ENCODE measurements around the gene MPZL1. TPM values are rescaled to one million over a fixed set of nuclear protein-coding genes. Genes with fewer than 3 reads are reported as not detected.
A peak's percentile ranks its signal among the peaks of the same experiment; 100 is the strongest.
"Not testable (repeated sequence)": the region's sequence is repeated elsewhere in the genome, so short reads cannot be mapped to it uniquely, and the experiment has no call there.

MPZL1 gene
- total and polyA plus RNA-seq, 5 donors: 20.4 to 73.7 (median 58.5) TPM

GRCh38 chr1:167719715-167720421 lies 1.9 kb upstream of the MPZL1 start:
- H3K27me3 ChIP-seq (ENCODE audit: control insufficient read depth, insufficient read depth); DNase-seq; ATAC-seq; H3K4me1 ChIP-seq (ENCODE audit: control insufficient read depth, insufficient read depth, low read length); H3K27ac ChIP-seq (ENCODE audit: low read length); H3K9me3 ChIP-seq (ENCODE audit: control insufficient read depth, low read length); H3K4me3 ChIP-seq (ENCODE audit: low read length): not testable (repeated sequence)
- intact Hi-C loops (cut with DNase I): loop anchor here in 3 of 4 donors (5.0 to 10.0 kb wide), 4 partner anchors 77 to 217 kb away; partner anchors contain the start of genes DCAF6 (in 2 of the 3) and MPC2 (in 2 of the 3)
- 90% methylated on average over 25 of the region's 25 CpGs for WGBS

- intact Hi-C loops (cut with DNase I): loop anchor here in 3 of 4 donors (5.0 to 10.0 kb wide), 4 partner anchors 76 to 216 kb away; partner anchors contain the start of genes DCAF6 (in 2 of the 3) and MPC2 (in 2 of the 3)
- peak; percentile 38 to 76 (median 58) for DNase-seq
- whole genome bisulfite sequencing: 10% methylated on average over 13 of the region's 13 CpGs
Observed at GRCh38 chr1:167720965-167721616, 691 bp upstream of the MPZL1 start.

GRCh38 chr1:167722152-167722869 lies 529 bp downstream of the MPZL1 start:
- peak overlapping the region; percentile 72 for H3K4me3 ChIP-seq (ENCODE audit: low read length)
- ATAC-seq: peak; percentile 63 to 71
- intact Hi-C loops (cut with DNase I): loop anchor here in 3 of 4 donors (5.0 to 10.0 kb wide), 4 partner anchors 75 to 215 kb away; partner anchors contain the start of genes DCAF6 (in 2 of the 3) and MPC2 (in 2 of the 3)
- peaks cover 10% of the 10 kb centered on the region for H3K4me1 ChIP-seq (ENCODE audit: control insufficient read depth, insufficient read depth, low read length)
- peak in 1 of 3 donors; percentile 33 for DNase-seq
- WGBS: 2% methylated on average over 52 of the region's 52 CpGs
- no peaks in the 10 kb centered on the region for H3K27me3 ChIP-seq (ENCODE audit: control insufficient read depth, insufficient read depth)
- peak overlapping the region; percentile 74 for H3K27ac ChIP-seq (ENCODE audit: low read length)
- no peaks in the 10 kb centered on the region for H3K9me3 ChIP-seq (ENCODE audit: control insufficient read depth, low read length)

More at GRCh38 chr1:167720965-167721616, 691 bp upstream of the MPZL1 start:
- Histone ChIP-seq H3K27ac (ENCODE audit: low read length) (peak overlapping the region; percentile 80), H3K4me1 (ENCODE audit: control insufficient read depth, insufficient read depth, low read length) (peaks cover 10% of the 10 kb centered on the region), H3K9me3 (ENCODE audit: control insufficient read depth, low read length) (no peaks in the 10 kb centered on the region), H3K27me3 (ENCODE audit: control insufficient read depth, insufficient read depth) (no peaks in the 10 kb centered on the region), H3K4me3 (ENCODE audit: low read length) (peak overlapping the region; percentile 72)
- peak; percentile 40 to 65 for ATAC-seq

- Histone ChIP-seq H3K4me1 (ENCODE audit: control insufficient read depth, insufficient read depth, low read length) (peaks cover 10% of the 10 kb centered on the region), H3K9me3 (ENCODE audit: control insufficient read depth, low read length) (no peaks in the 10 kb centered on the region), H3K27ac (ENCODE audit: low read length) (no peak overlapping the region), H3K4me3 (ENCODE audit: low read length) (peak overlapping the region; percentile 72), H3K27me3 (ENCODE audit: control insufficient read depth, insufficient read depth) (no peaks in the 10 kb centered on the region)
- ATAC-seq: no peak
- 30% methylated on average over 4 of the region's 4 CpGs for WGBS
- no peak for DNase-seq
- intact Hi-C loops (cut with DNase I): loop anchor here in 3 of 4 donors (5.0 to 10.0 kb wide), 4 partner anchors 74 to 214 kb away; partner anchors contain the start of genes DCAF6 (in 2 of the 3) and MPC2 (in 2 of the 3)
Observed at GRCh38 chr1:167722870-167723251, 1.1 kb downstream of the MPZL1 start.

GRCh38 chr1:167723707-167724323 lies 2.0 kb downstream of the MPZL1 start:
- DNase-seq: no peak
- Histone ChIP-seq H3K27ac (ENCODE audit: low read length) (no peak overlapping the region), H3K4me3 (ENCODE audit: low read length) (peak overlapping the region; percentile 72), H3K9me3 (ENCODE audit: control insufficient read depth, low read length) (no peaks in the 10 kb centered on the region), H3K27me3 (ENCODE audit: control insufficient read depth, insufficient read depth) (no peaks in the 10 kb centered on the region), H3K4me1 (ENCODE audit: control insufficient read depth, insufficient read depth, low read length) (peaks cover 10% of the 10 kb centered on the region)
- no peak for ATAC-seq
- WGBS: 73% methylated on average over 2 of the region's 2 CpGs
- intact Hi-C loops (cut with DNase I): loop anchor here in 3 of 4 donors (5.0 to 10.0 kb wide), 4 partner anchors 73 to 213 kb away; partner anchors contain the start of genes DCAF6 (in 2 of the 3) and MPC2 (in 2 of the 3)

- no peak for DNase-seq
- H3K27me3 ChIP-seq (ENCODE audit: control insufficient read depth, insufficient read depth): no peaks in the 10 kb centered on the region
- H3K27ac ChIP-seq (ENCODE audit: low read length): peak overlapping the region; percentile 46
- WGBS: 58% methylated on average over 1 of the region's 1 CpG
- H3K4me3 ChIP-seq (ENCODE audit: low read length): no peak overlapping the region
- H3K4me1 ChIP-seq (ENCODE audit: control insufficient read depth, insufficient read depth, low read length): peaks cover 10% of the 10 kb centered on the region
- intact Hi-C loops (cut with DNase I): loop anchor here in 1 of 4 donors (10.0 kb wide), 1 partner anchor 209 kb away; the partner anchor contains the start of genes DCAF6 and MPC2
- no peak for ATAC-seq
- H3K9me3 ChIP-seq (ENCODE audit: control insufficient read depth, low read length): no peaks in the 10 kb centered on the region
Observed at GRCh38 chr1:167726008-167726407, 4.2 kb downstream of the MPZL1 start.

GRCh38 chr1:167728818-167729410 lies 7.1 kb downstream of the MPZL1 start:
- no peak for DNase-seq
- no peak overlapping the region for H3K4me3 ChIP-seq (ENCODE audit: low read length)
- no peak overlapping the region for H3K27ac ChIP-seq (ENCODE audit: low read length)
- intact Hi-C loops (cut with DNase I): loop anchor here in 1 of 4 donors (10.0 kb wide), 1 partner anchor 206 kb away; the partner anchor contains the start of genes DCAF6 and MPC2
- peaks cover 8% of the 10 kb centered on the region for H3K4me1 ChIP-seq (ENCODE audit: control insufficient read depth, insufficient read depth, low read length)
- ATAC-seq: no peak
- WGBS: 89% methylated on average over 8 of the region's 8 CpGs
- no peaks in the 10 kb centered on the region for H3K9me3 ChIP-seq (ENCODE audit: control insufficient read depth, low read length)
- H3K27me3 ChIP-seq (ENCODE audit: control insufficient read depth, insufficient read depth): no peaks in the 10 kb centered on the region

- no peak for ATAC-seq
- Histone ChIP-seq H3K4me1 (ENCODE audit: control insufficient read depth, insufficient read depth, low read length) (peaks cover 2% of the 10 kb centered on the region), H3K27me3 (ENCODE audit: control insufficient read depth, insufficient read depth) (no peaks in the 10 kb centered on the region), H3K9me3 (ENCODE audit: control insufficient read depth, low read length) (no peaks in the 10 kb centered on the region), H3K4me3 (ENCODE audit: low read length) (no peak overlapping the region), H3K27ac (ENCODE audit: low read length) (no peak overlapping the region)
- no peak for DNase-seq
- intact Hi-C loops (cut with DNase I): no loop called here
- WGBS: 97% methylated on average over 4 of the region's 4 CpGs
Observed at GRCh38 chr1:167734227-167734626, 12.4 kb downstream of the MPZL1 start.

GRCh38 chr1:167734841-167735240 lies 13.1 kb downstream of the MPZL1 start:
- H3K4me1 ChIP-seq (ENCODE audit: control insufficient read depth, insufficient read depth, low read length): peaks cover 2% of the 10 kb centered on the region
- DNase-seq (no peak), ATAC-seq (no peak)
- no peak overlapping the region for H3K27ac ChIP-seq (ENCODE audit: low read length)
- no peak overlapping the region for H3K4me3 ChIP-seq (ENCODE audit: low read length)
- 76% methylated on average over 1 of the region's 1 CpG for WGBS
- no peaks in the 10 kb centered on the region for H3K27me3 ChIP-seq (ENCODE audit: control insufficient read depth, insufficient read depth)
- intact Hi-C loops (cut with DNase I): no loop called here
- no peaks in the 10 kb centered on the region for H3K9me3 ChIP-seq (ENCODE audit: control insufficient read depth, low read length)

GRCh38 chr1:167737169-167737568 lies 15.4 kb downstream of the MPZL1 start:
- no peak for DNase-seq
- peak in 1 of 2 donors; percentile 37 for ATAC-seq
- WGBS: 68% methylated on average over 4 of the region's 4 CpGs
- Histone ChIP-seq H3K4me3 (ENCODE audit: low read length) (no peak overlapping the region), H3K9me3 (ENCODE audit: control insufficient read depth, low read length) (no peaks in the 10 kb centered on the region), H3K4me1 (ENCODE audit: control insufficient read depth, insufficient read depth, low read length) (peaks cover 4% of the 10 kb centered on the region), H3K27me3 (ENCODE audit: control insufficient read depth, insufficient read depth) (no peaks in the 10 kb centered on the region), H3K27ac (ENCODE audit: low read length) (no peak overlapping the region)
- intact Hi-C loops (cut with DNase I): no loop called here

All from right cardiac atrium (tissue), 5 donors.